ENCODE measurements around the gene SKOR1.
A peak's percentile ranks its signal among the peaks of the same experiment; 100 is the strongest.

The SKOR1 gene

GRCh38 chr15:67843092-67843501, 17.8 kb downstream of the SKOR1 start:
- no peak overlapping the region for H3K27ac Mint-ChIP-seq
- H3K4me3 Mint-ChIP-seq, result no peak overlapping the region
- no peaks in the 10 kb centered on the region for H3K36me3 Mint-ChIP-seq
- H3K9me3 Mint-ChIP-seq, result no peaks in the 10 kb centered on the region
- no peaks in the 10 kb centered on the region for H3K27me3 Mint-ChIP-seq
- H3K4me1 Mint-ChIP-seq, result peaks cover 23% of the 10 kb centered on the region

- Mint-ChIP-seq H3K27me3 (no peaks in the 10 kb centered on the region), H3K4me1 (peaks cover 17% of the 10 kb centered on the region), H3K36me3 (no peaks in the 10 kb centered on the region), H3K9me3 (no peaks in the 10 kb centered on the region), H3K27ac (peak overlapping the region; percentile 31), H3K4me3 (no peak overlapping the region)
Measured at GRCh38 chr15:67843571-67844387, 18.5 kb downstream of the SKOR1 start.

- Mint-ChIP-seq H3K27me3 (no peaks in the 10 kb centered on the region), H3K27ac (no peak overlapping the region), H3K36me3 (no peaks in the 10 kb centered on the region), H3K4me1 (peaks cover 7% of the 10 kb centered on the region), H3K9me3 (no peaks in the 10 kb centered on the region), H3K4me3 (no peak overlapping the region)
Measured at GRCh38 chr15:67845974-67846373, 20.7 kb downstream of the SKOR1 start.

- no peaks in the 10 kb centered on the region for H3K9me3 Mint-ChIP-seq
- peaks cover 4% of the 10 kb centered on the region for H3K4me1 Mint-ChIP-seq
- no peak overlapping the region for H3K27ac Mint-ChIP-seq
Measured at GRCh38 chr15:67849538-67849937, 24.2 kb downstream of the SKOR1 start.

GRCh38 chr15:67850336-67850735, 25.0 kb downstream of the SKOR1 start:
- peaks cover 4% of the 10 kb centered on the region for H3K4me1 Mint-ChIP-seq
- peaks cover 3% of the 10 kb centered on the region for H3K27me3 Mint-ChIP-seq
- no peaks in the 10 kb centered on the region for H3K9me3 Mint-ChIP-seq
- no peak overlapping the region for H3K4me3 Mint-ChIP-seq
- H3K27ac Mint-ChIP-seq, result no peak overlapping the region
- peaks cover 1% of the 10 kb centered on the region for H3K36me3 Mint-ChIP-seq

More at GRCh38 chr15:67849538-67849937, 24.2 kb downstream of the SKOR1 start:
- H3K36me3 Mint-ChIP-seq, result peaks cover 1% of the 10 kb centered on the region
- no peak overlapping the region for H3K4me3 Mint-ChIP-seq
- peaks cover 3% of the 10 kb centered on the region for H3K27me3 Mint-ChIP-seq

- Mint-ChIP-seq H3K4me1 (peaks cover 9% of the 10 kb centered on the region), H3K9me3 (no peaks in the 10 kb centered on the region), H3K4me3 (no peak overlapping the region), H3K36me3 (peaks cover 1% of the 10 kb centered on the region), H3K27me3 (peaks cover 3% of the 10 kb centered on the region), H3K27ac (no peak overlapping the region)
Measured at GRCh38 chr15:67850994-67851571, 25.8 kb downstream of the SKOR1 start.

GRCh38 chr15:67852418-67852817, 27.1 kb downstream of the SKOR1 start:
- Mint-ChIP-seq H3K36me3 (peaks cover 1% of the 10 kb centered on the region), H3K9me3 (no peaks in the 10 kb centered on the region), H3K27ac (no peak overlapping the region), H3K4me1 (peaks cover 11% of the 10 kb centered on the region), H3K4me3 (no peak overlapping the region), H3K27me3 (peaks cover 3% of the 10 kb centered on the region)

- H3K27me3 Mint-ChIP-seq, result peaks cover 3% of the 10 kb centered on the region
- peaks cover 1% of the 10 kb centered on the region for H3K36me3 Mint-ChIP-seq
- H3K4me1 Mint-ChIP-seq, result peaks cover 11% of the 10 kb centered on the region
- H3K27ac Mint-ChIP-seq, result no peak overlapping the region
- H3K9me3 Mint-ChIP-seq, result no peaks in the 10 kb centered on the region
- no peak overlapping the region for H3K4me3 Mint-ChIP-seq
Measured at GRCh38 chr15:67853454-67853853, 28.1 kb downstream of the SKOR1 start.

GRCh38 chr15:67854358-67854757, 29.0 kb downstream of the SKOR1 start:
- Mint-ChIP-seq H3K36me3 (peaks cover 1% of the 10 kb centered on the region), H3K4me1 (peaks cover 11% of the 10 kb centered on the region), H3K27ac (no peak overlapping the region), H3K9me3 (no peaks in the 10 kb centered on the region), H3K27me3 (peaks cover 3% of the 10 kb centered on the region), H3K4me3 (no peak overlapping the region)

GRCh38 chr15:67855842-67856241, 30.5 kb downstream of the SKOR1 start:
- Mint-ChIP-seq H3K4me3 (no peak overlapping the region), H3K27ac (peak overlapping the region; percentile 11), H3K9me3 (no peaks in the 10 kb centered on the region), H3K4me1 (peaks cover 11% of the 10 kb centered on the region), H3K36me3 (peaks cover 1% of the 10 kb centered on the region), H3K27me3 (peaks cover 3% of the 10 kb centered on the region)

- H3K27ac Mint-ChIP-seq, result no peak overlapping the region
- H3K27me3 Mint-ChIP-seq, result peaks cover 4% of the 10 kb centered on the region
- no peak overlapping the region for H3K4me3 Mint-ChIP-seq
- no peaks in the 10 kb centered on the region for H3K9me3 Mint-ChIP-seq
- peaks cover 7% of the 10 kb centered on the region for H3K4me1 Mint-ChIP-seq
- H3K36me3 Mint-ChIP-seq, result peaks cover 1% of the 10 kb centered on the region
Measured at GRCh38 chr15:67857220-67857619, 31.9 kb downstream of the SKOR1 start.

GRCh38 chr15:67859331-67859946, 34.1 kb downstream of the SKOR1 start:
- no peak overlapping the region for H3K27ac Mint-ChIP-seq
- no peak overlapping the region for H3K4me3 Mint-ChIP-seq
- H3K27me3 Mint-ChIP-seq, result peaks cover 3% of the 10 kb centered on the region
- H3K4me1 Mint-ChIP-seq, result peaks cover 10% of the 10 kb centered on the region
- H3K9me3 Mint-ChIP-seq, result no peaks in the 10 kb centered on the region
- no peaks in the 10 kb centered on the region for H3K36me3 Mint-ChIP-seq

- no peaks in the 10 kb centered on the region for H3K9me3 Mint-ChIP-seq
- H3K36me3 Mint-ChIP-seq, result no peaks in the 10 kb centered on the region
- no peak overlapping the region for H3K27ac Mint-ChIP-seq
- H3K4me1 Mint-ChIP-seq, result peaks cover 3% of the 10 kb centered on the region
- H3K27me3 Mint-ChIP-seq, result peaks cover 3% of the 10 kb centered on the region
- H3K4me3 Mint-ChIP-seq, result no peak overlapping the region
Measured at GRCh38 chr15:67861983-67862382, 36.7 kb downstream of the SKOR1 start.

- no peaks in the 10 kb centered on the region for H3K36me3 Mint-ChIP-seq
- H3K4me3 Mint-ChIP-seq, result no peak overlapping the region
- H3K27ac Mint-ChIP-seq, result no peak overlapping the region
Measured at GRCh38 chr15:67862750-67863441, 37.6 kb downstream of the SKOR1 start.

GRCh38 chr15:67863442-67863987, 38.2 kb downstream of the SKOR1 start:
- Mint-ChIP-seq H3K27me3 (peaks cover 3% of the 10 kb centered on the region), H3K4me1 (peaks cover 3% of the 10 kb centered on the region), H3K27ac (no peak overlapping the region), H3K9me3 (no peaks in the 10 kb centered on the region), H3K4me3 (peak overlapping the region; percentile 49), H3K36me3 (no peaks in the 10 kb centered on the region)

More at GRCh38 chr15:67862750-67863441, 37.6 kb downstream of the SKOR1 start:
- Mint-ChIP-seq H3K4me1 (peaks cover 3% of the 10 kb centered on the region), H3K27me3 (peaks cover 3% of the 10 kb centered on the region), H3K9me3 (no peaks in the 10 kb centered on the region)

Measured in activated naive CD4-positive, alpha-beta T cell treated with anti-CD3 and anti-CD28 coated beads, Interleukin-2, amount 50 U/mL, for 24 hours (primary cell).